HCT116 (cell line): Measurements from ENCODE around the gene KRT12.
A peak's percentile ranks its signal among the peaks of the same experiment; 100 is the strongest.

Experiments
- EGR1 ChIP-seq: IDR thresholded peaks from 2 replicates; pipeline ENCODE4 v1.6.1; 2012; ENCODE audit warnings: low read depth
- EZH2 ChIP-seq: fragments of 200-600 bp; sonication (generic); IDR thresholded peaks from 2 replicates; pipeline ENCODE4 v1.6.1; 2017; ENCODE audit warnings: antibody characterized with exemption, mixed run types
- POLR2A ChIP-seq: IDR thresholded peaks from 2 replicates; pipeline ENCODE4 v1.7.0; 2011; ENCODE audit warnings: borderline replicate concordance; ENCODE audit not compliant: insufficient read depth, insufficient read length; ENCODE audit errors: extremely low read depth
- RAD21 ChIP-seq: IDR thresholded peaks from 2 replicates; pipeline ENCODE4 v1.6.1; 2012; ENCODE audit warnings: low read depth, mild to moderate bottlenecking
- SP1 ChIP-seq: IDR thresholded peaks from 2 replicates; pipeline ENCODE4 v1.6.1; 2012; ENCODE audit warnings: low read depth
- SRF ChIP-seq: IDR thresholded peaks from 2 replicates; pipeline ENCODE4 v1.6.1; 2012; ENCODE audit warnings: low read depth
- TF ChIP-seq, protein P1 (sequence below), 3 experiments: fragments of 200-600 bp in 1 of 3; sonication (generic) in 1 of 3; IDR thresholded peaks in 2 of 3; conservative IDR thresholded peaks in 1 of 3; 2 replicates each; pipeline ENCODE4 v1.5.1; 2012 to 2017; ENCODE audit warnings: low read depth in 2 of 3, low read length in 2 of 3, antibody characterized with exemption in 1 of 3, borderline replicate concordance in 1 of 3, control low read depth in 1 of 3, mild to moderate bottlenecking in 1 of 3, mixed read lengths in 1 of 3, mixed run types in 1 of 3, moderate library complexity in 1 of 3; ENCODE audit not compliant: insufficient read depth in 1 of 3
- TF ChIP-seq, protein P2 (sequence below): IDR thresholded peaks from 2 replicates; pipeline ENCODE4 v1.6.1; 2012

DNA sequence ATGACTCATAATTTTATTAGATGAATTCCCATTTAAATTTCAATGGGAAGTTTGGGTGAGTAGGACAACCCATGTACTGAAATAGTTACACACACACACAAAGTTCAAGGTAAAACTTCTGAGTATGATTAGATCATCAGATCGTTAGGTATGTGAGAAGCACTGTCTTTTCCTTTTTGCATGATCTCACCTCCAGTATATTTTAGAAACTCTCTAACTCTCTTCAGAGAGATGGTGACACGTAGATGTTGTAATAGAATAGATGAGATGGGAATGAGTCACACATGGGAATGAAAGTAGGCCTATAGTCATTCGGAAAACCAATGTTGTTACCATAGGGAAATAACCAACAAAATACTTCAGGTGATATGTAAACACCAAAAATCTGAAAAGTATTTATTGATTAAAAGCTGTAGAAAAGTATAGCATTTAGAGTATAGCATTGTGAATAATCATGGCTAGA lies 48.2 kb upstream of the KRT12 start:
- peak; percentile 46 for TF ChIP-seq RAD21
- no peak for TF ChIP-seq EZH2
- TF ChIP-seq, protein P1, sequence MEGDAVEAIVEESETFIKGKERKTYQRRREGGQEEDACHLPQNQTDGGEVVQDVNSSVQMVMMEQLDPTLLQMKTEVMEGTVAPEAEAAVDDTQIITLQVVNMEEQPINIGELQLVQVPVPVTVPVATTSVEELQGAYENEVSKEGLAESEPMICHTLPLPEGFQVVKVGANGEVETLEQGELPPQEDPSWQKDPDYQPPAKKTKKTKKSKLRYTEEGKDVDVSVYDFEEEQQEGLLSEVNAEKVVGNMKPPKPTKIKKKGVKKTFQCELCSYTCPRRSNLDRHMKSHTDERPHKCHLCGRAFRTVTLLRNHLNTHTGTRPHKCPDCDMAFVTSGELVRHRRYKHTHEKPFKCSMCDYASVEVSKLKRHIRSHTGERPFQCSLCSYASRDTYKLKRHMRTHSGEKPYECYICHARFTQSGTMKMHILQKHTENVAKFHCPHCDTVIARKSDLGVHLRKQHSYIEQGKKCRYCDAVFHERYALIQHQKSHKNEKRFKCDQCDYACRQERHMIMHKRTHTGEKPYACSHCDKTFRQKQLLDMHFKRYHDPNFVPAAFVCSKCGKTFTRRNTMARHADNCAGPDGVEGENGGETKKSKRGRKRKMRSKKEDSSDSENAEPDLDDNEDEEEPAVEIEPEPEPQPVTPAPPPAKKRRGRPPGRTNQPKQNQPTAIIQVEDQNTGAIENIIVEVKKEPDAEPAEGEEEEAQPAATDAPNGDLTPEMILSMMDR (IDR thresholded peaks at IDR 0.05 in 2 of 3, conservative IDR thresholded peaks at IDR 0.05 in 1 of 3; ENCODE audit: borderline replicate concordance in 1 of 3, insufficient read depth in 1 of 3, low read depth in 2 of 3, low read length in 2 of 3) = no peak
- TF ChIP-seq, protein P2, sequence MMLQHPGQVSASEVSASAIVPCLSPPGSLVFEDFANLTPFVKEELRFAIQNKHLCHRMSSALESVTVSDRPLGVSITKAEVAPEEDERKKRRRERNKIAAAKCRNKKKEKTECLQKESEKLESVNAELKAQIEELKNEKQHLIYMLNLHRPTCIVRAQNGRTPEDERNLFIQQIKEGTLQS = peak; percentile 92; the same call in 1 of the 2 replicates
- TF ChIP-seq SP1 = peak; percentile 98
- 0 out of 2 replicates have a peak, but pooled peaks have one; percentile 35 for TF ChIP-seq EGR1
- TF ChIP-seq POLR2A = no peak
- peak; percentile 83 for TF ChIP-seq SRF
